Esophagus muscularis mucosa (tissue), 4 donors: ENCODE data around the gene MEF2C. TPM values are rescaled to one million over a fixed set of nuclear protein-coding genes. Genes with fewer than 3 reads are reported as not detected.

Source experiments
- DNase-seq: peaks from one replicate; pipeline ENCODE4 v3.0.0-alpha.2; 2017; ENCODE audit errors: extremely low spot score
- H3K27ac ChIP-seq, 4 donors: fragments of 200-600 bp; sonication (generic); replicated peaks in 1 of 4; 1 replicate in 3 of 4; 2 replicates in 1 of 4; pipeline ENCODE4 v1.5.1; 2016 to 2019; ENCODE audit warnings: mild to moderate bottlenecking in 1 of 4
- H3K27me3 ChIP-seq, 4 donors: fragments of 200-600 bp; sonication (generic); one replicate each; pipeline versions ENCODE4 v1.5.1 to v1.6.0; 2016 to 2019
- H3K36me3 ChIP-seq, 4 donors: fragments of 200-600 bp; sonication (generic); one replicate each; pipeline ENCODE4 v1.5.1; 2016 to 2019
- H3K4me1 ChIP-seq, 4 donors: fragments of 200-600 bp; sonication (generic); one replicate each; pipeline ENCODE4 v1.5.1; 2016 to 2019
- H3K4me3 ChIP-seq, 4 donors: fragments of 200-600 bp; sonication (generic); 1 replicate in 2 of 4; 2 replicates in 2 of 4; pipeline ENCODE4 v1.5.1; 2016 to 2019; ENCODE audit warnings: mild to moderate bottlenecking in 4 of 4, moderate library complexity in 1 of 4
- H3K9me3 ChIP-seq, 4 donors: fragments of 200-600 bp; sonication (generic); 1 replicate in 3 of 4; 2 replicates in 1 of 4; pipeline ENCODE4 v1.5.1; 2016 to 2019
- EP300 ChIP-seq: sonication (generic); formaldehyde crosslinking; IDR thresholded peaks from one replicate; pipeline ENCODE4 v1.6.1; 2017; ENCODE audit warnings: antibody characterized with exemption
- POLR2A ChIP-seq: fragments of 450-650 bp; IDR thresholded peaks from one replicate; pipeline ENCODE4 v1.6.1; 2017; ENCODE audit warnings: antibody characterized with exemption, moderate library complexity, mild to moderate bottlenecking, low read depth
- POLR2AphosphoS5 ChIP-seq, 2 donors: sonication (generic); formaldehyde crosslinking; IDR thresholded peaks; one replicate each; pipeline ENCODE4 v1.6.1; 2017; ENCODE audit warnings: antibody characterized with exemption in 2 of 2
- WGBS: methylation state at CpG from one replicate; pipeline ENCODE4 v1.1.5; 2018; 5-methylcytosine and 5-hydroxymethylcytosine counted together
- intact Hi-C: fragments of 100-400 bp; cut with DNase I; formaldehyde crosslinking; loops from one replicate; pipeline ENCODE4 v1.15.1; 2023
- total RNA-seq, 4 donors: library from RNA; depleted of rRNA; stranded (reverse); fragments of >200 nt; gene quantifications; one replicate each; pipeline versions ENCODE4 v1.1.0 to v1.2.1, GENCODE V29; 2016
- TF ChIP-seq, protein P1 (sequence below), 3 experiments: fragments of 200-600 bp in 2 of 3; fragments of 450-650 bp in 1 of 3; sonication (generic) in 2 of 3; IDR thresholded peaks; one replicate each; pipeline ENCODE4 v1.5.1; 2017 to 2019; ENCODE audit warnings: antibody characterized with exemption in 3 of 3, mild to moderate bottlenecking in 2 of 3, moderate library complexity in 1 of 3

Gene MEF2C
- total RNA-seq, 4 donors from 2014 or later = 20.8 to 34.3 (median 29.0) TPM

DNA sequence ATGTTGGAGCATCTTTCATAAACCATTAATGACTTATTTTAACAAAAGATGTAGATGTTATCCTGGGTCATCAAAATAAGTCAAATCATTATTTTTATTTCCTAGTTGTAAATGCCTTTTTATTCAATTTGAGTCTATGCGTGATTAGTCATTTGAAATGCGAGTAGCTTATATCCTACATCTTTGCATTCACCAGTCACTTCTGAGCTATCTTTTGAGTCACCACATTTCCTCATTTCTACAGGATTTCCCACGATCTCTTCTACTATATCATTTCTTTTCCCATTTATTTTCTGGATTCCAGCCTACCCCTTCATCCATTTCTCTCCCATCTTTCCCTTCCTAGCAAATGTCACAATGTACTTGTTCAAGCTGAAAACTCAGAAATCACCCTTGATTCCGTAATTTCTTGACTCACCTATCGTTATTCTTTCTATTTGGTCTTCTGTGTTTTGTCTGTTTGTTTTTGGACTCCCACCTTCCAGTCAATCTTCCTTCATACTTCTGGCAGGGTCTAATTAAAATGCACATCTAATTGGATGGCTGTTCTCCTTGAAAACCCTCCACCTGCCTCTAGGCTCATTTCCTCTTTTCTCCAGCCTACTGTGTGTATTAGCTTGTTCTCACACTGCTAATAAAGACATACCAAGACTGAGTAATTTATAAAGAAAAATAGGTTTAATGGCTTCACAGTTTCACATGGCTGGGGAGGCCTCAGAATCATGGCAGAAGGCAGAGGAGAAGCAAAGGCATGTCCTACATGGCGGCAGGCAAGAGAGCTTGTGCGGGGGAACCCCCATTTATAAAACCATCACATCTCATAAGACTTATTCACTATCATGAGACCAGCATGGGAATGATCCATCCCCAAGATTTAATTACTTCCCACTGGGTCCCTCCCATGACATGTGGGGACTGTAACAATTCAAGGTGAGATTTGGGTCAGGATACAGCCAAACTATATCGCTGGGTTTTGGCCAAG, 112.4 kb downstream of the MEF2C start:
- Histone ChIP-seq H3K36me3 (peaks cover 0 to 5% (median 2%) of the 10 kb centered on the region in 4 donors), H3K9me3 (no peaks in the 10 kb centered on the region), H3K27ac (no peak overlapping the region), H3K4me1 (peaks cover 0 to 4% (median 0%) of the 10 kb centered on the region in 4 donors), H3K4me3 (no peak overlapping the region), H3K27me3 (no peaks in the 10 kb centered on the region)
- intact Hi-C loops = no loop called here
- TF ChIP-seq, protein P1, sequence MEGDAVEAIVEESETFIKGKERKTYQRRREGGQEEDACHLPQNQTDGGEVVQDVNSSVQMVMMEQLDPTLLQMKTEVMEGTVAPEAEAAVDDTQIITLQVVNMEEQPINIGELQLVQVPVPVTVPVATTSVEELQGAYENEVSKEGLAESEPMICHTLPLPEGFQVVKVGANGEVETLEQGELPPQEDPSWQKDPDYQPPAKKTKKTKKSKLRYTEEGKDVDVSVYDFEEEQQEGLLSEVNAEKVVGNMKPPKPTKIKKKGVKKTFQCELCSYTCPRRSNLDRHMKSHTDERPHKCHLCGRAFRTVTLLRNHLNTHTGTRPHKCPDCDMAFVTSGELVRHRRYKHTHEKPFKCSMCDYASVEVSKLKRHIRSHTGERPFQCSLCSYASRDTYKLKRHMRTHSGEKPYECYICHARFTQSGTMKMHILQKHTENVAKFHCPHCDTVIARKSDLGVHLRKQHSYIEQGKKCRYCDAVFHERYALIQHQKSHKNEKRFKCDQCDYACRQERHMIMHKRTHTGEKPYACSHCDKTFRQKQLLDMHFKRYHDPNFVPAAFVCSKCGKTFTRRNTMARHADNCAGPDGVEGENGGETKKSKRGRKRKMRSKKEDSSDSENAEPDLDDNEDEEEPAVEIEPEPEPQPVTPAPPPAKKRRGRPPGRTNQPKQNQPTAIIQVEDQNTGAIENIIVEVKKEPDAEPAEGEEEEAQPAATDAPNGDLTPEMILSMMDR (IDR thresholded peaks at IDR 0.05) = no peak
- TF ChIP-seq POLR2AphosphoS5 (IDR thresholded peaks at IDR 0.05) = no peak
- no peak for TF ChIP-seq EP300
- no peak for TF ChIP-seq POLR2A
- WGBS = 95% methylated on average over 8 of the region's 8 CpGs
- no peak for DNase-seq

DNA sequence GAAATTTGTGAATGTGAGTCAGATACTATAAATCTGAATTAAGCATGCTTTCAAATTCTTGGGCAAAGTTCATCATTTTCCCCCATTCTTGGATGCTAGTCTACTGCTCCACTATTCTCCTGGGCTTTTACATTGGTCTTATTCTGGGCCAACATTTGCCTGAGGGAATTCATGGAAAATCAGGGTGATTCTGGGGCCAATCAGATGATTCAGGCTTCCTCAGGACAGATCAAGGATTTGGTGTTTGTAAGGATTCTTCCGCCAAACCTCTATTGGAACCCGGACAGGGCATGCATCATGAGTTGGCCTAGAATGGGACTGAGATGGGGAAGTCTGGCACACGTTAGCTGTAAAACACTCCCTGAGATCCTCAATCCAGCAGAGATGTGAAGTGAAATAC, 113.8 kb downstream of the MEF2C start:
- peaks cover 0 to 4% (median 0%) of the 10 kb centered on the region in 4 donors for H3K4me1 ChIP-seq
- TF ChIP-seq POLR2AphosphoS5 (IDR thresholded peaks at IDR 0.05) (no peak), EP300 (no peak), POLR2A (no peak)
- TF ChIP-seq, protein P1 (IDR thresholded peaks at IDR 0.05) = no peak
- WGBS = 64% methylated on average over 3 of the region's 3 CpGs
- no peak overlapping the region for H3K4me3 ChIP-seq
- H3K36me3 ChIP-seq = peaks cover 0 to 5% (median 2%) of the 10 kb centered on the region in 4 donors
- no peaks in the 10 kb centered on the region for H3K27me3 ChIP-seq
- no peak overlapping the region for H3K27ac ChIP-seq
- H3K9me3 ChIP-seq = no peaks in the 10 kb centered on the region
- DNase-seq = no peak
- intact Hi-C loops = no loop called here

DNA sequence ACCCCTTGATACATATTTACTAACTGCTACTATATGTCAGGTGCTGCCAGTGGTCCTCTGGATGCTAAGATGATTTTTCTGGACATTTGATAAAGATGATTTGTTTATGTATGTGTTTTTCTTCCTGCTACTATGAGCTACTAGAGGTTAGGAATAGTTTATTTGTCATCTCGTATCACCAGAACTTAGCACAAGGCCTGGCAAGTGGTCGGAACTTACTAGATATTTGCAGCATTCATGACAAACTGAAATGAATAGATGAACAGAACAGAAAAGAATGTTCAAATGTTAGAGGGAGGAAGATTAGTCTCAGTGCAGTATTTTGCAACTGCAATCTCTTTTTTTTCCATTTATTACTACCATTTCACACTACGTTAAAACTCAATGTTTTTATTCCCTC, 114.6 kb downstream of the MEF2C start:
- TF ChIP-seq EP300 (no peak), POLR2AphosphoS5 (IDR thresholded peaks at IDR 0.05) (no peak), POLR2A (no peak)
- TF ChIP-seq, protein P1 (IDR thresholded peaks at IDR 0.05) = no peak
- intact Hi-C loops = no loop called here
- Histone ChIP-seq H3K27me3 (no peaks in the 10 kb centered on the region), H3K4me3 (no peak overlapping the region), H3K27ac (no peak overlapping the region), H3K9me3 (no peaks in the 10 kb centered on the region), H3K36me3 (peaks cover 0 to 4% (median 0%) of the 10 kb centered on the region in 4 donors), H3K4me1 (peaks cover 0 to 4% (median 0%) of the 10 kb centered on the region in 4 donors)
- WGBS = 88% methylated on average over 3 of the region's 3 CpGs
- no peak for DNase-seq

DNA sequence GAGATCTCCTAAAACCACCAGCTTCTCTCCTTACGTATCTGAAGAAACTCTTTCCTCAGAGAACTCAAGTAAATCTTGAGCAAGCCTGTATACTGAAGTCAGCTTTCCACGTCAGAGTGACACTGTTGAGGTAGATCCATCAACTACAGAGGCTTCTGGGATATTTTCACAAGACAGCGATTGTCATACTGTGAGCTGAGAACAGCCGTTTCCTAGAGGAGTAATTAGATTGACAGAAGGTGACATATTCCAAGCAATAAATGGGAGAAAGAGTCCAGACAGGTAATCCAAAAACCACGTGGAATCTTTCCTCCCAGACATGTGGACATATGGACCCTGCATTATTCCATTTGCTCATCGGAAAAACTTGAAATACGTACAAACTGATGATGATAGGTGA, 117.2 kb downstream of the MEF2C start:
- no peak for TF ChIP-seq POLR2A
- no peak for TF ChIP-seq POLR2AphosphoS5 (IDR thresholded peaks at IDR 0.05)
- TF ChIP-seq, protein P1 (IDR thresholded peaks at IDR 0.05) = no peak
- no peak for TF ChIP-seq EP300
- intact Hi-C loops = no loop called here

More for the DNA sequence above, 117.2 kb downstream of the MEF2C start:
- no peaks in the 10 kb centered on the region for H3K9me3 ChIP-seq
- no peak for DNase-seq
- no peak overlapping the region for H3K27ac ChIP-seq
- peaks cover 0 to 4% (median 0%) of the 10 kb centered on the region in 4 donors for H3K4me1 ChIP-seq
- no peaks in the 10 kb centered on the region for H3K27me3 ChIP-seq
- 84% methylated on average over 7 of the region's 7 CpGs for WGBS
- no peak overlapping the region for H3K4me3 ChIP-seq
- H3K36me3 ChIP-seq = peaks cover 0 to 3% (median 2%) of the 10 kb centered on the region in 4 donors
